HUES64 (cell line): ENCODE results near the gene BSND.

Experiments used
- H3K27ac ChIP-seq: 2 replicates; pipeline ENCODE4 v1.7.0; 2013; ENCODE audit warnings: low read depth, low read length, inconsistent platforms
- H3K27me3 ChIP-seq: 2 replicates; pipeline ENCODE4 v1.6.1; 2013; ENCODE audit warnings: mild to moderate bottlenecking, low read length; ENCODE audit not compliant: insufficient read depth
- H3K36me3 ChIP-seq: 2 replicates; pipeline ENCODE4 v1.6.1; 2013; ENCODE audit warnings: mild to moderate bottlenecking, low read length; ENCODE audit not compliant: insufficient read depth
- H3K4me1 ChIP-seq: 2 replicates; pipeline ENCODE4 v1.6.1; 2013; ENCODE audit warnings: mild to moderate bottlenecking, low read length, moderate library complexity; ENCODE audit not compliant: insufficient read depth
- H3K4me3 ChIP-seq: 2 replicates; pipeline ENCODE4 v1.5.1; 2013; ENCODE audit warnings: mild to moderate bottlenecking, low read length, moderate library complexity
- H3K9ac ChIP-seq: 2 replicates; pipeline ENCODE4 v1.6.1; 2013; ENCODE audit warnings: mild to moderate bottlenecking, low read depth, low read length
- H3K9me3 ChIP-seq: 2 replicates; pipeline ENCODE4 v1.6.1; 2013; ENCODE audit warnings: low read depth, low read length; ENCODE audit not compliant: insufficient read depth
- WGBS: fragments of 150-250, 120-280 bp; methylation state at CpG from one replicate; pipeline ENCODE4 v1.1.7; 2013; ENCODE audit warnings: missing lambda C conversion rate; 5-methylcytosine and 5-hydroxymethylcytosine counted together

The BSND gene

DNA sequence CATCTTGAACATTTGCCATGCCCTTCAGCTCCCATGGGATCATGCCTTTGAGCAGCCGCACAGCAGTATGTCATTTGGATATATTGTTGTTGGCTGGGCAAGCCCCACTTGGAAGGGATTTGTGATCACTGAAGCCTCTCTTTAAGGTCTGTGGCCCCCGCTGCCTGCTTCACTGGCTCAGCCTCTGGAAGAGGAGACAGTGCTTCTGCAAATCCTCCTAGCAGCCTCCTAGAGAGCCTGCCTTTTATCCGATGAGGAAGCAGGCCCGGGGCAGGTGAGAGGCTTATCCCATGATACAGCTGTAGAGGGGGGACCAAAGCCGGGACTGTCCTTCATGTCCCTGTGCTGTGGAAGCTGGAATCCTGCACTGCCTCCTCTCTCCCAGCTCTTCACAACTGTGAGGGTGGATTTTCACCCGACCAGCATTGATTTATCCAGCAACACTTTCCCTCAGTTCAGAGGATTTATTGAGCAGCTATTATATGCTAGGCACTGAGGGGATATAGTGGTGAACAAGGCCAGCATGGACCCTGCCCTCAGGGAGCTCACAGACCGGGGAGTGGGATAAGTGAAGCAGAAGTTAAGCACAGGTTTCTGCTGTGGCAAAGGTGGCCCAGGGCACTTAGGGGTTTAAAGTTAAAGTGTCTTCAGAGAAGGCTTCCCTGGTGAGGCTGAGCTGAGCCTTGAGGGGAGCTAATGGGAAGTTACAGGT is 14.4 kb upstream of the BSND start:
- Histone ChIP-seq H3K9me3 (no peaks in the 10 kb centered on the region), H3K27ac (no peak overlapping the region)
- 80% methylated on average over 6 of the region's 7 CpGs for WGBS

DNA sequence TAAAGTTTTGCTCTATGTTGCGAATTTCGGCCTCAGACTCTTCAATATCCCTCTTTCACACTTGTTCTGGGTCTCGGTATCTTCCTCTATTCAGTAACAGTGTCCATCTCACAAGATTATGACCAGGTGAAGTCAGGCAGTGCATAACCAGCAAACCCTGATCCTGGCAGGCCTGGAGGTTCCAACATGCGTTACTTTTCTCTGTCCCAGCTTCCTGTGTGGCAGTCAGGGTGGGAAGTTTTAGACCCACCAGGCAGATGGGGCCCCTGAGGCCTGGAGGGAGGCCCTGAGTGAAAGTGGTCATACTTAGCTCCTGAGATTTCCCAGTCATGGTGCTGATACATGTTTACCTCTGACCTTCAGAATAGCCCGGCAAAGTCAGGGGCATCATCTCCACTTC is 13.2 kb upstream of the BSND start:
- H3K36me3 ChIP-seq: no peaks in the 10 kb centered on the region
- H3K27ac ChIP-seq: no peak overlapping the region
- H3K9ac ChIP-seq: no peak overlapping the region
- no peak overlapping the region for H3K4me3 ChIP-seq
- 92% methylated on average over 5 of the region's 5 CpGs for WGBS
- peaks cover 21% of the 10 kb centered on the region for H3K27me3 ChIP-seq
- H3K4me1 ChIP-seq: no peaks in the 10 kb centered on the region
- H3K9me3 ChIP-seq: no peaks in the 10 kb centered on the region

More for the DNA sequence above, 14.4 kb upstream of the BSND start:
- H3K4me3 ChIP-seq: no peak overlapping the region
- peaks cover 34% of the 10 kb centered on the region for H3K27me3 ChIP-seq
- H3K4me1 ChIP-seq: no peaks in the 10 kb centered on the region
- H3K36me3 ChIP-seq: no peaks in the 10 kb centered on the region
- H3K9ac ChIP-seq: no peak overlapping the region

DNA sequence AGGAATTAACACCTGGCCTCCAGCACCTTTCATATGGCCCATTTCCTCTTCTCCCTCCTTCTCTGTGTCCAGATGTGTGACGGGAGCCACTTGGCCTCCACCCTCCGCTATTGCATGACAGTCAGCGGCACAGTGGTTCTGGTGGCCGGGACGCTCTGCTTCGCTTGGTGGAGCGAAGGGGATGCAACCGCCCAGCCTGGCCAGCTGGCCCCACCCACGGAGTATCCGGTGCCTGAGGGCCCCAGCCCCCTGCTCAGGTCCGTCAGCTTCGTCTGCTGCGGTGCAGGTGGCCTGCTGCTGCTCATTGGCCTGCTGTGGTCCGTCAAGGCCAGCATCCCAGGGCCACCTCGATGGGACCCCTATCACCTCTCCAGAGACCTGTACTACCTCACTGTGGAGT is 12.7 kb upstream of the BSND start:
- H3K9ac ChIP-seq: no peak overlapping the region
- H3K27ac ChIP-seq: no peak overlapping the region
- H3K36me3 ChIP-seq: no peaks in the 10 kb centered on the region
- H3K4me3 ChIP-seq: no peak overlapping the region
- no peaks in the 10 kb centered on the region for H3K9me3 ChIP-seq
- peaks cover 16% of the 10 kb centered on the region for H3K27me3 ChIP-seq
- H3K4me1 ChIP-seq: no peaks in the 10 kb centered on the region
- WGBS: 90% methylated on average over 15 of the region's 15 CpGs

DNA sequence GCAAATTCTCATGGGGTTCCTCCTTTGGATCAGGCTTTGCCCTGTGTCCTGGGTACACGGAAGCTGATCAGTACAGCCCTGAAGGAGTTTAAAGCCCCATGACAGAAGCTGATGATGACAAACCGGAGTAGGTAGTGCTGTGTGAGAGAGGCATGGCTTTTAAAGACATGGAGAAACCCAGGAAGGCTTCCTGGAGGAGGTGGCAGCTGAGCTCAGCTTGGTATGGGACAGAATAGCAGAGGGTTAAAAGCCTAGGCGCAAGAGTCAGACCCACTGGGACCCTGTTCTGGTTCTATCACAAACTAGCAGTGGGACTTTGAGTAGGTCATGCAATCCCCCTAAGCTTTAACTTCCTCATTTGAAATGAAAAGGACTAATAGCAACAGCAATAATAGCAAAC is 12.2 kb upstream of the BSND start:
- Histone ChIP-seq H3K27me3 (peaks cover 11% of the 10 kb centered on the region), H3K9me3 (no peaks in the 10 kb centered on the region), H3K36me3 (no peaks in the 10 kb centered on the region), H3K9ac (no peak overlapping the region), H3K27ac (no peak overlapping the region), H3K4me3 (no peak overlapping the region), H3K4me1 (no peaks in the 10 kb centered on the region)
- 87% methylated on average over 3 of the region's 3 CpGs for WGBS

DNA sequence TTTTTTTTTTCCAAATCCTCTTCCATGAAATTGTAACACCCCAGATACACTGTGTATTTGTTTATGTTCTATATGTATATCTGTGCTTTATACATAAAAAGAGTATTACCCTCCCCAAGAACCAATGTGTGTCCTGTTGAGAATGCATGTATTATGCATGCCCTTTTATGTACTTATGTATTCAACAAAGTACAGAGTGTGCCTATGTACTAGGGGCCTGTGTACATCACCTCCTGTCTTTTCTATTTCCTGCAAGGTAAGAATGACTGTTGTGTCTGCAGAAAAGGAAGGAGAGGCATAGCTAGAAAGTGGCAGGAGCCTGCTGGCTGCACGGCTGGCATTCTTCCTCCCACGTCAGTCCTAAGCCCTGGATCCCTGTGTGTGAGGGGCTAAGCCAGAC is 11.3 kb upstream of the BSND start:
- Histone ChIP-seq H3K27ac (no peak overlapping the region), H3K36me3 (no peaks in the 10 kb centered on the region), H3K9ac (no peak overlapping the region), H3K9me3 (no peaks in the 10 kb centered on the region), H3K27me3 (peaks cover 4% of the 10 kb centered on the region), H3K4me3 (no peak overlapping the region), H3K4me1 (no peaks in the 10 kb centered on the region)
- 65% methylated on average over 2 of the region's 2 CpGs for WGBS

DNA sequence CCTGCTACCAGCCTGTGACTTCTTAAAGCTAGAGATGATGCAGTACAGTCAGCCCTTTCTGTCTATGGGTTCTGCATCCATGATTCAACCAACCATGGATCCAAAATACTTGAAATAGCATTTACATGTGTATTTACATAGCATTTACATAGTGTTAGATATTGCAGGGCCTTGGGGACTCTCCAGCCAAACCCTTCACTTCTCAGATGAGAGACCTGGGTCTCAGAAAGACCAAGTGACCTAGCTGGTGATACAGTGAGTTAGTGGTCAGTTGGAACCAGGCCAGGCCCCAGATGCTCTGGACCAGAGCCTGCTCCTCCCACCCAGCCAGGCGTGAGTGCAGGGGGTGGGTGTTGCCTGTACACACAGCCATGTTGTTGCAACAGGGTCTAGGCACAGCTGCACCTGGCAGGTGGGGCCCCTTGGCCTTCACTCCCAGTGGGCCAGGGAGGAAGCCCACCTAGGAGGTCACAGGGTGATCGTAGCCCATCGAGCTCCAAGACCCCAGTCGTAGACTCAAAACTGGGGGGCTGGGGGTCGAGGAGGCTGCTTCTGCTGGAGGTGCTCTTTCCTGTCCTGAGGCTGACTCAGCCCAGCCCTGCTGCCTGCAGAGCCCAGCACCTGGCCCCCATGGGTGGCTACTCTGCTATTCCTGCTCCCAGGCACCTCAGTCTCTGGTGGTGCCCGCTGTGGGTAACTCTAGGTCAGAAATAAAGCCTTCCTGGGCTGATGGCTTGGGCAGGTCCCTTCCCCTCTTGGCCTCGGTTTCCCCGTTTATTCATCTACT is 10.6 kb upstream of the BSND start:
- H3K27me3 ChIP-seq: no peaks in the 10 kb centered on the region
- H3K9ac ChIP-seq: no peak overlapping the region
- no peaks in the 10 kb centered on the region for H3K36me3 ChIP-seq
- 91% methylated on average over 8 of the region's 8 CpGs for WGBS
- no peaks in the 10 kb centered on the region for H3K4me1 ChIP-seq
- no peaks in the 10 kb centered on the region for H3K9me3 ChIP-seq
- H3K27ac ChIP-seq: no peak overlapping the region
- H3K4me3 ChIP-seq: no peak overlapping the region

DNA sequence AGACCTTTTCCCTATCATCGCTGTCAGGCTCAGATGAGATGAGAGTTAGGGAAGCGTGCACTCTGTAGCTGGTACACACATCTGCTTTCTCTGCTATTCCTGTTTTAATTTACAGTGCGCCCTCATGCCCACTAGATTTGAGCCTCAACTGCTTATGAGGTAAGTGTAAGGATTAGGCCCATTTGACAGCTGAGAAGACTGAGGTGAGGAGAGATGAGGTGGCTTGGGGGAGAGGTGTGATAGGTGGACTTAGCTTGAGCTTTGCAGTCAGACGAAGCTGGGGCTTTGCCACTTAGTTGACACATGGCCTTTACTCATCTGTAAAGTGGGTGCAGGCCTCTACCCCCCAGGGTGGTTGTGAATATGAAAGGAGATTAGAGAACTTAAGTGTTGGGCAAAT is 9.8 kb upstream of the BSND start:
- 0 out of 2 replicates have a peak, but pooled peaks cover under 1% of the 10 kb centered on the region for H3K4me1 ChIP-seq
- no peaks in the 10 kb centered on the region for H3K9me3 ChIP-seq
- no peak overlapping the region for H3K9ac ChIP-seq
- no peaks in the 10 kb centered on the region for H3K36me3 ChIP-seq
- no peaks in the 10 kb centered on the region for H3K27me3 ChIP-seq
- H3K4me3 ChIP-seq: no peak overlapping the region
- WGBS: 96% methylated on average over 4 of the region's 4 CpGs
- no peak overlapping the region for H3K27ac ChIP-seq

DNA sequence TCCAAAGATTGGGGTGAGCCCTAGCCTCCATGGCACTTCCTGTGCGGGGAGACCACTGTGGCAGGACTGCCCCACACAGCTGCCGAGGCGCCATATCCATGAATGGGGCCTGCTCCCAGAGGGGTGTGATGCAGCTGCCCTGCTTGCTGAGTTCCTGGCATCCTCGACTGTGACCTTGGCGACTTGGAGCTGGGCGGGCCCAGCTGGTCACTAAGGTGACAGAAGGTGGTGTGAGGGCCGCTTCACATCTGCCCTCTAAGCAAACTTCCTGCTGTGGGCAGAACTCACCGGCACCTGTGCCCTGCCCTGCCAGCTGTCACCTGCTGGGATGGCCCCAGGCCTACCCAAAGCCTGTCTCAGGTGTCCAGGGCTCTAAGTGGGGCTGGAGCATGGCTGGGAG is 9.3 kb upstream of the BSND start:
- H3K9ac ChIP-seq: no peak overlapping the region
- H3K4me3 ChIP-seq: no peak overlapping the region
- no peaks in the 10 kb centered on the region for H3K36me3 ChIP-seq
- H3K27ac ChIP-seq: no peak overlapping the region
- H3K27me3 ChIP-seq: no peaks in the 10 kb centered on the region
- H3K9me3 ChIP-seq: no peaks in the 10 kb centered on the region
- peaks cover 5% of the 10 kb centered on the region for H3K4me1 ChIP-seq
- WGBS: 88% methylated on average over 8 of the region's 8 CpGs

DNA sequence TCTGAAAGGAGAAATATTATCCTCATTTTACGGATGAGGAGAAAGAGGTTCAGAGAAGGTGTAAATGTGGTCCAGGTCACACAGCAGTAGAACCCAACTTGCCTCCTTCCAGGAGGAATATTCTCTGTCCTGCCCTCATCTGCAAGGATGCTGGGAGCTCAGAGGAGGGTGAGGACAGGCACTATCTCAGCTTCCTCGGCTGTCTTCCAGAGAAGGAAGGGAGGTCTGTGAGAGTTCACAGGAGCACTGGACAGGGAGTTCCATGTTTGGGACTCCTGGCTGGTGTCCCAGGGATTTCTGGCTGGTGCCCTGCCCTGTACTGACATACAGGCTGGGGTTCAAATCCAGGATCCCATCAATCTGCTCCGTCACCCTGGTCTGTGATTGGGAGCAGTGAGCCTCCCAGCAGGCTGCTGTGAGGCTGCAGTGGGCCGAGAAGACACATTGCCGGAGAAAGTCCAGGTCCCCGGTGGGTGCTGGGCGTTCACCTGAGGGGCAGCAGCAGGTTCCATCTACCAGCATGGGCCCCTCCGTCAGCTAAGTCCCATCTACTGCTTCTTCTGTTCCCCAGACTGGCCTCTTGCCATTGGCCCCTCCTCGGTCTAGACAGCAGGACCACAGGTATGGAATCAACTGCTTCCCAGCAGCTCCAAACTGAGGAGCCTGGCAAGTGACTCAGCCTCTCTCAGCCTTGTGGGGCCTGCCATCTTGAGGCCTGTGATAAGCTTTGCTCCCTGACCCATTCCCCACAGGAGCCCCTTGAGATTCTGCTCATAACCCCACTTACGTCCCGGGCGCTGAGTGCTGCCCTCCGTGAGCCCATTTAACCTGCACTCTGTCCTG is 8.5 kb upstream of the BSND start:
- no peak overlapping the region for H3K4me3 ChIP-seq
- no peaks in the 10 kb centered on the region for H3K36me3 ChIP-seq
- H3K27me3 ChIP-seq: no peaks in the 10 kb centered on the region
- H3K9ac ChIP-seq: no peak overlapping the region
- no peak overlapping the region for H3K27ac ChIP-seq
- H3K9me3 ChIP-seq: no peaks in the 10 kb centered on the region
- H3K4me1 ChIP-seq: peaks cover 12% of the 10 kb centered on the region
- WGBS: 79% methylated on average over 12 of the region's 13 CpGs

DNA sequence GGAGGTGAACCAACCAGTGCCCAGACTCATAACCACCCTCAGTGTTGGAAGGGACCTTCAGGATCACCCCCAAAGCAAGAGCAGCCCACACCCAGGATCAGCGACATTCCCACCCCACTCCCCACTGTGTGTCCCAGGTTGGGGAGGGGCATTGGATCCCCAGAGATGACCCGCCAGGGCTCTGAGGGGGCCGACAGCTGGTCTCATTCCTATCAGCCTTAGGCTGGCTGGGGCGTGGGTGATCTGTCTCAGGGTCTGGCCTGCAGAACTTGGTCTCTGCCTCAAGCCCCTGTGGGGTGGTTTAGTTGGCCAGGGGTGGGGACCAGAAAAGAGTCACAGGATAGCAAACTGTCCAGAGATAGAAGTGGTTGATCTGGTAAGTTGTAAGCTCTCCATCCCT is 7.8 kb upstream of the BSND start:
- peaks cover 12% of the 10 kb centered on the region for H3K4me1 ChIP-seq
- no peaks in the 10 kb centered on the region for H3K9me3 ChIP-seq
- H3K36me3 ChIP-seq: no peaks in the 10 kb centered on the region
- H3K27ac ChIP-seq: no peak overlapping the region
- peaks cover 4% of the 10 kb centered on the region; the same call in 1 of the 2 replicates for H3K27me3 ChIP-seq
- H3K9ac ChIP-seq: no peak overlapping the region
- H3K4me3 ChIP-seq: no peak overlapping the region
- 72% methylated on average over 4 of the region's 4 CpGs for WGBS

DNA sequence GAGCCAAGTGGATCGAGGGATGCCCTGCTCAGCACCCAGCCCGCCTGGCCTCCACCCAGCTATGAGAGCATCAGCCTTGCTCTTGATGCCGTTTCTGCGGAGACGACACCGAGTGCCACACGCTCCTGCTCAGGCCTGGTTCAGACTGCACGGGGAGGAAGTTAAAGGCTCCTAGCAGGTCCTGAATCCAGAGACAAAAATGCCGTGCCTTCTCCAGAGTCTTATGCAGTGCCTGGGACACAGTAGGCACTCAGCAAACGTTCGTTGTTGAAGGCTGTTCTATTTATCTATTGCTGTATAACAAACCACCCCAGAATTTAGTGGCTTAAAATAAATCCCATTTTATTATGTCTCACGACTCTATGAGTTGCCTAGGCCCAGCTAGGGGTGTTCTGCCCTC is 6.8 kb upstream of the BSND start:
- no peak overlapping the region for H3K27ac ChIP-seq
- WGBS: 81% methylated on average over 12 of the region's 12 CpGs
- no peak overlapping the region for H3K9ac ChIP-seq
- peaks cover 12% of the 10 kb centered on the region for H3K4me1 ChIP-seq
- H3K9me3 ChIP-seq: no peaks in the 10 kb centered on the region
- H3K36me3 ChIP-seq: no peaks in the 10 kb centered on the region
- H3K4me3 ChIP-seq: no peak overlapping the region
- H3K27me3 ChIP-seq: peaks cover 13% of the 10 kb centered on the region
